Islet of Langerhans (tissue), 1 donor: ENCODE data around the gene ZMYM2.

Source experiments
- FAIRE-seq: peaks from one replicate; lab custom pipeline; 2011; peaks lifted over from hg19 to GRCh38; lab: Jason Lieb, UNC

ZMYM2 gene

GRCh38 chr13:20136781-20137703, 178.5 kb downstream of the ZMYM2 start:
- no peak for FAIRE-seq

GRCh38 chr13:20137875-20138274, 179.3 kb downstream of the ZMYM2 start:
- no peak for FAIRE-seq

DNA sequence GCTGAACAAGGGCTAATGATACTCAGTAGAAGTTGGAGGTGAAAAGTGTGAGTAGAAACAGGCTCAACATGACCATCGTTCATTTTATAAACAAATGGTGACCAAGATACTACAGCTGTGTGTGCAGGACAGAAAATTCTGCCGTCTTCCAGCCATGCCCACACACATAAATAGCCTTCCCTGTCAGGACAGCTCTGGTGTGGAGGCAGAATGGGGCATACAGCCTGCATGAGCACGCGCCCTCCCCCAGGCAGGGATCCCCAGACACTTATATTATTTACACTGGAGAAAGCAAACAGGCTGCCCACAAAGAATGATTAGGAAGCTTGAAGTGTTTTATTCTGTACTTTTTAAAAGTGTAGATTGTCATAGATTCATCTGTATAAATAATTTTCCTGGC, 182.0 kb downstream of the ZMYM2 start:
- FAIRE-seq: no peak
